K562 (cell line): ENCODE data around the gene MINK1.

ENCODE experiments used
- CSDE1 ChIP-seq, 2 experiments: fragments of 450-650 bp; IDR thresholded peaks; 2 replicates each; pipeline ENCODE4 v1.6.1; 2016; ENCODE audit warnings: mild to moderate bottlenecking in 1 of 2
- CTCF ChIP-seq, 3 experiments: IDR thresholded peaks in 2 of 3; conservative IDR thresholded peaks in 1 of 3; 2 replicates each; pipeline ENCODE4 v1.5.1; 2011 to 2012; ENCODE audit warnings: low read length in 3 of 3, mild to moderate bottlenecking in 3 of 3, control low read depth in 2 of 3, improper control_type of control experiment in 1 of 3, inconsistent platforms in 1 of 3, low read depth in 1 of 3, mixed read lengths in 1 of 3, moderate library complexity in 1 of 3; ENCODE audit not compliant: insufficient read depth in 2 of 3
- E2F6 ChIP-seq, 2 experiments: IDR thresholded peaks; 2 replicates each; pipeline ENCODE4 v1.6.1; 2011; ENCODE audit warnings: borderline replicate concordance in 1 of 2, control low read depth in 1 of 2, low read depth in 1 of 2, low read length in 1 of 2, mild to moderate bottlenecking in 1 of 2, mixed read lengths in 1 of 2, moderate library complexity in 1 of 2; ENCODE audit not compliant: insufficient read depth in 1 of 2, insufficient read length in 1 of 2, poor library complexity in 1 of 2, severe bottlenecking in 1 of 2; ENCODE audit errors: extremely low read depth in 1 of 2
- ETS2 ChIP-seq: IDR thresholded peaks from 2 replicates; pipeline ENCODE4 v1.6.1; 2016; ENCODE audit warnings: borderline replicate concordance, missing genetic modification characterization, mild to moderate bottlenecking, moderate library complexity, missing compliant biosample characterization; ENCODE audit not compliant: poor library complexity, severe bottlenecking
- ETV6 ChIP-seq, 3 experiments: fragments of 150-350 bp in 1 of 3; sonication (generic) in 1 of 3; formaldehyde crosslinking in 1 of 3; IDR thresholded peaks; 2 replicates each; pipeline versions ENCODE4 v1.6.1 to v1.8.0; 2014 to 2022; ENCODE audit warnings: borderline replicate concordance in 2 of 3, low read depth in 2 of 3, antibody characterized with exemption in 1 of 3, low read length in 1 of 3, mild to moderate bottlenecking in 1 of 3, missing genetic modification reagents in 1 of 3
- JUND ChIP-seq, 2 experiments: IDR thresholded peaks; 2 replicates in 1 of 2; 3 replicates in 1 of 2; pipeline ENCODE4 v1.6.1; 2011; ENCODE audit warnings: borderline replicate concordance in 2 of 2, low read depth in 2 of 2, low read length in 2 of 2, improper control_type of control experiment in 1 of 2, missing biosample characterization in 1 of 2, missing genetic modification characterization in 1 of 2, missing genetic modification reagents in 1 of 2
- NFIC ChIP-seq: fragments of 450-650 bp; IDR thresholded peaks from 2 replicates; pipeline ENCODE4 v1.6.1; 2017; ENCODE audit warnings: mild to moderate bottlenecking, inconsistent platforms
- POLR2AphosphoS5 ChIP-seq: IDR thresholded peaks from 2 replicates; pipeline ENCODE4 v1.6.1; 2011; ENCODE audit warnings: mild to moderate bottlenecking, low read depth, low read length, moderate library complexity; ENCODE audit not compliant: control insufficient read depth, insufficient read depth
- SNRNP70 ChIP-seq: fragments of 200-400 bp; formaldehyde crosslinking; optimal IDR thresholded peaks from 2 replicates; pipeline ENCODE3; 2017; ENCODE audit warnings: low read depth, low read length
- XRCC4 ChIP-seq: IDR thresholded peaks from one replicate; pipeline ENCODE4 v1.6.1; 2011; ENCODE audit not compliant: insufficient read depth, insufficient read length; ENCODE audit errors: extremely low read depth

- TF ChIP-seq POLR2AphosphoS5 (no peak), E2F6 (IDR thresholded peaks at IDR 0.05; ENCODE audit: borderline replicate concordance in 1 of 2, extremely low read depth in 1 of 2, insufficient read depth in 1 of 2, insufficient read length in 1 of 2, low read depth in 1 of 2, low read length in 1 of 2, poor library complexity in 1 of 2, severe bottlenecking in 1 of 2) (peak in 1 of 2 experiments; percentile 10), JUND (IDR thresholded peaks at IDR 0.05; ENCODE audit: borderline replicate concordance, low read depth, low read length) (no peak), JUND (tag; IDR thresholded peaks at IDR 0.05; ENCODE audit: borderline replicate concordance, low read depth, low read length) (no peak), NFIC (no peak), XRCC4 (no peak), CSDE1 (IDR thresholded peaks at IDR 0.05) (no peak), CTCF (IDR thresholded peaks at IDR 0.05 in 2 of 3, conservative IDR thresholded peaks at IDR 0.05 in 1 of 3; ENCODE audit: insufficient read depth in 2 of 3, low read depth in 1 of 3, low read length in 3 of 3) (no peak), SNRNP70 (no peak), ETV6 (IDR thresholded peaks at IDR 0.05; ENCODE audit: borderline replicate concordance in 1 of 2, low read depth in 2 of 2, low read length in 1 of 2) (no peak), ETV6 (CRISPR knock-in tag; IDR thresholded peaks at IDR 0.05; ENCODE audit: borderline replicate concordance) (no peak), ETS2 (tag) (no peak)
Observed at GRCh38 chr17:4940555-4941318, 107.6 kb downstream of the MINK1 start.
